HL-60 (cell line): ENCODE results near the gene ADO.

Experiments used
- DNase-seq, 2 experiments: peaks; one replicate each; pipeline ENCODE4 v3.0.0-alpha.2; 2010 to 2020; ENCODE audit warnings: low read depth in 1 of 2, low spot score in 1 of 2
- H3K27ac ChIP-seq: fragments of 250-450 bp; sonication (Bioruptor Pico); replicated peaks from 2 replicates; pipeline ENCODE4 v1.5.1; 2020; ENCODE audit warnings: mild to moderate bottlenecking, moderate library complexity
- H3K27me3 ChIP-seq: fragments of 250-450 bp; sonication (Bioruptor Pico); 2 replicates; pipeline ENCODE4 v1.5.1; 2021; ENCODE audit warnings: mild to moderate bottlenecking, moderate library complexity; ENCODE audit not compliant: insufficient read depth, poor library complexity, severe bottlenecking
- H3K4me3 ChIP-seq: replicated peaks from 2 replicates; pipeline ENCODE4 v1.5.1; 2011; ENCODE audit warnings: mild to moderate bottlenecking, control low read depth, low read length; ENCODE audit not compliant: insufficient read depth
- CTCF ChIP-seq: IDR thresholded peaks from one replicate; pipeline ENCODE4 v1.5.1; 2011; ENCODE audit warnings: low read length, control low read depth, inconsistent platforms; ENCODE audit not compliant: insufficient read depth
- GABPA ChIP-seq: IDR thresholded peaks from 2 replicates; pipeline ENCODE4 v1.6.1; 2012; ENCODE audit warnings: low read depth
- POLR2AphosphoS5 ChIP-seq: IDR thresholded peaks from 2 replicates; pipeline ENCODE4 v1.6.1; 2012; ENCODE audit warnings: low read depth
- REST ChIP-seq: IDR thresholded peaks from 2 replicates; pipeline ENCODE4 v1.6.1; 2012; ENCODE audit warnings: low read depth; ENCODE audit not compliant: insufficient replicate concordance
- SPI1 ChIP-seq: IDR thresholded peaks from 2 replicates; pipeline ENCODE4 v1.6.1; 2012; ENCODE audit warnings: low read depth, mild to moderate bottlenecking, borderline replicate concordance
- long read RNA-seq: library from polyadenylated mRNA; unstranded; transcript quantifications from one replicate; pipeline ENCODE4 v2.0.0, GENCODE V29; 2020

ADO gene
- long read RNA-seq, transcript ADO-201 (1 exons, 3,627 nt) = major isoform, 16 of 16 reads
- long read RNA-seq, partial matches to known transcripts = 0 of 16 reads
- long read RNA-seq, other reads (novel, unspliced or antisense) = 0 of 16 reads

GRCh38 chr10:62804356-62805230 is at the start of gene ADO:
ADO (plus strand) TSS chr10:62804720; CDS start chr10:62805060, 340 bp downstream.
- H3K4me3 ChIP-seq = peak within 1 kb of the TSS; percentile 93
- peak within 1 kb of the TSS; percentile 91 for H3K27ac ChIP-seq
- no peak for TF ChIP-seq REST
- no peak for TF ChIP-seq CTCF
- TF ChIP-seq SPI1 = no peak; the same call in 1 of the 2 replicates
- TF ChIP-seq GABPA = peak; percentile 94
- TF ChIP-seq POLR2AphosphoS5 = peak; percentile 65; the same call in 1 of the 2 replicates
- H3K27me3 ChIP-seq = no peaks in the 10 kb centered on the region
- peak; percentile 65 to 76 for DNase-seq

DNA sequence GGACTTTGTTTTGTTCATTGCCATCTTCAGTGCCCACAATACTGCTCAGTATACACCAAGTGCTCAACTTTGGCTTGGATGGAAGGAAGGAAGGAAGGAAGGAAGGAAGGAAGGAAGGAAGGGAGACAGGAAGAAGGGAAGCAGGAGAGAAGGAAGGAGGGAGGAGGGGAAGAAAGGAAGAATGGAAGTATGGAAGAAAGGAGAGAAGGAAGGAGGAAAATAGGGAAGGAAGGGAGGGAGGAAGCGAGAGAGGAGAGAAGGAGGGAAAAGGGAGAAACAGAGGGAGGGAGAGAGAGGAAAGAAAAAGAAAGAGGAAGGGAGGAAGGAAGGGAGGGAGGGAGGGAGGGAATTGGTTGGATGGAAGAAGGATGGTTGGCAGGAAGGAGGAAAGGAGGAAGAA is 49.6 kb upstream of the ADO start:
- Histone ChIP-seq H3K27me3 (no peaks in the 10 kb centered on the region), H3K4me3 (no peak overlapping the region), H3K27ac (no peak overlapping the region)
- no peak for TF ChIP-seq GABPA
- TF ChIP-seq CTCF = no peak
- TF ChIP-seq SPI1 = no peak
- TF ChIP-seq POLR2AphosphoS5 = no peak
- no peak for TF ChIP-seq REST
- DNase-seq = no peak

GRCh38 chr10:62755662-62756653 is 48.6 kb upstream of the ADO start:
- TF ChIP-seq POLR2AphosphoS5 = no peak
- TF ChIP-seq SPI1 = no peak
- TF ChIP-seq REST = no peak
- TF ChIP-seq GABPA = no peak
- TF ChIP-seq CTCF = no peak
- H3K27me3 ChIP-seq = no peaks in the 10 kb centered on the region
- H3K4me3 ChIP-seq = no peak overlapping the region
- no peak overlapping the region for H3K27ac ChIP-seq
- DNase-seq = no peak
